Mesenchymal stem cell (in vitro differentiated cells and primary cell): ENCODE data around the gene GTF2H3.

Source experiments
- DNase-seq: peaks from one replicate; pipeline ENCODE4 v3.0.0-alpha.2; 2013
- H2AFZ ChIP-seq: one replicate; pipeline ENCODE4 v1.6.1; 2013; ENCODE audit warnings: low read depth, mild to moderate bottlenecking, control low read depth, inconsistent platforms, low read length, moderate library complexity
- H2AK5ac ChIP-seq: 2 replicates; pipeline ENCODE4 v1.6.1; 2013; ENCODE audit warnings: low read length, moderate library complexity, mild to moderate bottlenecking, inconsistent platforms; ENCODE audit not compliant: severe bottlenecking
- H2BK120ac ChIP-seq: one replicate; pipeline ENCODE4 v1.6.1; 2013; ENCODE audit warnings: low read depth, mild to moderate bottlenecking, inconsistent platforms, low read length, moderate library complexity
- H2BK12ac ChIP-seq, 2 experiments: one replicate each; pipeline ENCODE4 v1.6.1; 2013; ENCODE audit warnings: inconsistent platforms in 2 of 2, low read length in 2 of 2, mild to moderate bottlenecking in 2 of 2, moderate library complexity in 2 of 2, control low read depth in 1 of 2
- H2BK15ac ChIP-seq: one replicate; pipeline ENCODE4 v1.6.1; 2013; ENCODE audit warnings: mild to moderate bottlenecking, low read depth, inconsistent platforms; ENCODE audit not compliant: poor library complexity, severe bottlenecking
- H2BK5ac ChIP-seq: 2 replicates; pipeline ENCODE4 v1.6.1; 2013; ENCODE audit warnings: low read depth, mild to moderate bottlenecking, low read length, control low read depth, inconsistent platforms; ENCODE audit not compliant: poor library complexity, severe bottlenecking
- H3K14ac ChIP-seq, 2 experiments: one replicate each; pipeline ENCODE4 v1.6.1; 2013; ENCODE audit warnings: inconsistent platforms in 2 of 2, low read length in 2 of 2, control low read depth in 1 of 2, mild to moderate bottlenecking in 1 of 2, moderate library complexity in 1 of 2
- H3K18ac ChIP-seq, 2 experiments: one replicate each; pipeline ENCODE4 v1.6.1; 2013; ENCODE audit warnings: inconsistent platforms in 2 of 2, low read length in 2 of 2, control low read depth in 1 of 2, low read depth in 1 of 2, mild to moderate bottlenecking in 1 of 2
- H3K23ac ChIP-seq, 2 experiments: one replicate each; pipeline ENCODE4 v1.6.1; 2013; ENCODE audit warnings: inconsistent platforms in 2 of 2, low read length in 2 of 2, mild to moderate bottlenecking in 2 of 2, moderate library complexity in 2 of 2, control low read depth in 1 of 2
- H3K27ac ChIP-seq: 2 replicates; pipeline ENCODE4 v1.5.1; 2013; ENCODE audit warnings: mild to moderate bottlenecking, moderate library complexity, low read length, control low read depth, inconsistent platforms; ENCODE audit not compliant: poor library complexity, severe bottlenecking
- H3K27me3 ChIP-seq, 2 experiments: 2 replicates each; pipeline versions ENCODE4 v1.6.1 to v1.7.0; 2013; ENCODE audit warnings: low read length in 2 of 2, mild to moderate bottlenecking in 2 of 2, moderate library complexity in 2 of 2, control low read depth in 1 of 2, inconsistent platforms in 1 of 2; ENCODE audit not compliant: control insufficient read depth in 1 of 2, insufficient read depth in 1 of 2
- H3K36me3 ChIP-seq, 2 experiments: 2 replicates each; pipeline versions ENCODE4 v1.6.1 to v1.7.0; 2013; ENCODE audit warnings: low read length in 2 of 2, control low read depth in 1 of 2, inconsistent platforms in 1 of 2, low read depth in 1 of 2, mild to moderate bottlenecking in 1 of 2; ENCODE audit not compliant: insufficient read depth in 2 of 2, control insufficient read depth in 1 of 2
- H3K4ac ChIP-seq, 2 experiments: one replicate each; pipeline ENCODE4 v1.6.1; 2013; ENCODE audit warnings: inconsistent platforms in 2 of 2, low read length in 2 of 2, mild to moderate bottlenecking in 2 of 2, moderate library complexity in 2 of 2, control low read depth in 1 of 2, low read depth in 1 of 2
- H3K4me1 ChIP-seq: 2 replicates; pipeline ENCODE4 v1.6.1; 2013; ENCODE audit warnings: low read depth, low read length, control low read depth; ENCODE audit not compliant: control insufficient read depth, insufficient read depth
- H3K4me2 ChIP-seq: 2 replicates; pipeline ENCODE4 v1.6.1; 2013; ENCODE audit warnings: low read length, mild to moderate bottlenecking, inconsistent platforms; ENCODE audit not compliant: poor library complexity, severe bottlenecking
- H3K4me3 ChIP-seq, 2 experiments: 2 replicates each; pipeline versions ENCODE4 v1.5.1 to v1.7.0; 2013; ENCODE audit warnings: low read length in 2 of 2, mild to moderate bottlenecking in 2 of 2, control low read depth in 1 of 2, low read depth in 1 of 2; ENCODE audit not compliant: insufficient read depth in 1 of 2
- H3K79me1 ChIP-seq: replicated peaks from 2 replicates; pipeline ENCODE4 v1.6.1; 2013; ENCODE audit warnings: mild to moderate bottlenecking, control low read depth, low read length, inconsistent platforms; ENCODE audit not compliant: poor library complexity, severe bottlenecking
- H3K9ac ChIP-seq: 2 replicates; pipeline ENCODE4 v1.7.0; 2013; ENCODE audit warnings: mild to moderate bottlenecking, low read length, moderate library complexity
- H3K9me3 ChIP-seq: 2 replicates; pipeline ENCODE4 v1.7.0; 2013; ENCODE audit warnings: mild to moderate bottlenecking, low read length; ENCODE audit not compliant: control insufficient read depth
- H4K8ac ChIP-seq: one replicate; pipeline ENCODE4 v1.6.1; 2013; ENCODE audit warnings: inconsistent platforms, mild to moderate bottlenecking, low read length, moderate library complexity
- H4K91ac ChIP-seq: one replicate; pipeline ENCODE4 v1.6.1; 2013; ENCODE audit warnings: mild to moderate bottlenecking, low read length, inconsistent platforms
- WGBS: methylation state at CpG from one replicate; pipeline ENCODE4 v1.1.7; 2013; ENCODE audit warnings: mixed read lengths; 5-methylcytosine and 5-hydroxymethylcytosine counted together

The GTF2H3 gene

GRCh38 chr12:123645380-123645779 lies 11.8 kb downstream of the GTF2H3 start:
- Histone ChIP-seq H3K4me3 (no peak overlapping the region), H4K91ac (no peak overlapping the region), H2BK12ac (no peak overlapping the region), H3K27me3 (no peaks in the 10 kb centered on the region), H2AFZ (no peak overlapping the region), H3K9me3 (no peaks in the 10 kb centered on the region), H3K36me3 (peaks cover 31 to 76% of the 10 kb centered on the region in 2 experiments), H2BK15ac (no peak overlapping the region), H3K79me1 (peaks cover 25% of the 10 kb centered on the region), H2BK120ac (no peak overlapping the region), H3K9ac (no peak overlapping the region), H2AK5ac (no peak overlapping the region), H3K14ac (no peak overlapping the region), H2BK5ac (no peak overlapping the region), H3K4ac (no peak overlapping the region), H3K4me1 (no peaks in the 10 kb centered on the region), H3K4me2 (no peak overlapping the region), H3K27ac (no peak overlapping the region), H3K18ac (no peak overlapping the region), H3K23ac (no peak overlapping the region), H4K8ac (no peak overlapping the region)
- WGBS, result 98% methylated on average over 3 of the region's 3 CpGs
- DNase-seq, result no peak

DNA sequence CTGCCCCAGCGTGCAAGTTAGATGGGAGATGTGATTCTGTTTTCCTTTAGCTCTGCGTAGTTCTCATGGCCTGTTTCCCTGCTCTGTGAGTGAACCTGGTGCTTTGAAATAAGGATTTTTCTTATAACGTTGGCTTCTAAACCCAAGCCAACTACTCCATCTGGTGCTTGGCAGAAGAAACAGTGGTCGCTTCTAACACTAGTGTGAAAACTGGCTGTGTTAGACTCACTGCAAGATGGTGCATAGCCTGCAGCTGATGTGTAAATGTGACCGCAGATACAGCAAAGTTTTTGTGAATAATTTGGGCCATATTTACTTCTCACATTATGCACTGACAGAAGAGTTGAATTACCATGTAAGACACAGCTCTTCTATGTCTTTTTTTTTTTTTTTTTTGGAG lies 12.2 kb downstream of the GTF2H3 start:
- Histone ChIP-seq H3K27me3 (no peaks in the 10 kb centered on the region), H3K9me3 (no peaks in the 10 kb centered on the region), H3K14ac (no peak overlapping the region), H2AFZ (no peak overlapping the region), H3K4me3 (no peak overlapping the region), H3K4me1 (no peaks in the 10 kb centered on the region), H3K79me1 (peaks cover 24% of the 10 kb centered on the region), H2BK120ac (no peak overlapping the region), H3K9ac (no peak overlapping the region), H3K23ac (no peak overlapping the region), H4K8ac (no peak overlapping the region), H2BK15ac (no peak overlapping the region), H3K4ac (no peak overlapping the region), H3K27ac (no peak overlapping the region), H3K4me2 (no peak overlapping the region), H2AK5ac (no peak overlapping the region), H2BK5ac (no peak overlapping the region), H3K36me3 (peaks cover 31 to 76% of the 10 kb centered on the region in 2 experiments), H2BK12ac (no peak overlapping the region), H3K18ac (no peak overlapping the region), H4K91ac (no peak overlapping the region)
- DNase-seq, result no peak
- WGBS, result 97% methylated on average over 3 of the region's 5 CpGs

- no peak overlapping the region for H3K18ac ChIP-seq
- H3K4ac ChIP-seq, result no peak overlapping the region
- no peaks in the 10 kb centered on the region for H3K4me1 ChIP-seq
- H3K79me1 ChIP-seq, result peaks cover 25% of the 10 kb centered on the region
- H3K9me3 ChIP-seq, result no peaks in the 10 kb centered on the region
- H4K91ac ChIP-seq, result no peak overlapping the region
- no peak overlapping the region for H2BK120ac ChIP-seq
- H2BK12ac ChIP-seq, result no peak overlapping the region
- no peak overlapping the region for H3K4me3 ChIP-seq
- no peak overlapping the region for H2AK5ac ChIP-seq
- H2BK5ac ChIP-seq, result no peak overlapping the region
- H3K4me2 ChIP-seq, result no peak overlapping the region
- no peak overlapping the region for H3K14ac ChIP-seq
- no peak overlapping the region for H3K9ac ChIP-seq
- no peak overlapping the region for H4K8ac ChIP-seq
- no peak overlapping the region for H3K23ac ChIP-seq
- H2AFZ ChIP-seq, result no peak overlapping the region
- H2BK15ac ChIP-seq, result no peak overlapping the region
- H3K27ac ChIP-seq, result no peak overlapping the region
- no peaks in the 10 kb centered on the region for H3K27me3 ChIP-seq
- DNase-seq, result no peak
- 95% methylated on average over 5 of the region's 5 CpGs for WGBS
- peaks cover 32 to 80% of the 10 kb centered on the region in 2 experiments for H3K36me3 ChIP-seq
These were observed 14.8 kb downstream of the GTF2H3 start for GRCh38 chr12:123648401-123648800.

- Histone ChIP-seq H3K4me3 (no peak overlapping the region), H3K79me1 (peaks cover 15% of the 10 kb centered on the region), H2BK15ac (no peak overlapping the region), H4K8ac (no peak overlapping the region), H3K9ac (no peak overlapping the region), H3K23ac (no peak overlapping the region), H3K27ac (no peak overlapping the region), H3K4me2 (no peak overlapping the region), H3K18ac (no peak overlapping the region), H3K9me3 (no peaks in the 10 kb centered on the region), H3K4me1 (no peaks in the 10 kb centered on the region), H2BK12ac (no peak overlapping the region), H2BK120ac (no peak overlapping the region), H2AK5ac (no peak overlapping the region), H2BK5ac (no peak overlapping the region), H4K91ac (no peak overlapping the region), H3K27me3 (no peaks in the 10 kb centered on the region), H3K4ac (no peak overlapping the region), H3K14ac (no peak overlapping the region), H3K36me3 (peaks cover 21 to 77% of the 10 kb centered on the region in 2 experiments), H2AFZ (no peak overlapping the region)
- 93% methylated on average over 4 of the region's 4 CpGs for WGBS
- DNase-seq, result no peak
These were observed 20.6 kb downstream of the GTF2H3 start for GRCh38 chr12:123654129-123654701.
